ENCODE data around the gene ZBTB12. TPM values are rescaled to one million over a fixed set of nuclear protein-coding genes. Genes with fewer than 3 reads are reported as not detected.

Gene ZBTB12
- total and polyA plus RNA-seq, 2 of the 13 experiments (the other 11 are each of a cell fraction or from before 2014, with no cell fraction given) = 4.8 to 6.0 TPM

GRCh38 chr6:31862344-31863235, 39.3 kb downstream of the ZBTB12 start, which contains the start of gene NEU1 (continued):
- TF ChIP-seq ZNF318 (CRISPR knock-in tag; IDR thresholded peaks at IDR 0.05) (peak; percentile 81; the same call in 1 of the 2 replicates), DBP (CRISPR knock-in tag; IDR thresholded peaks at IDR 0.05; ENCODE audit: not compliant biosample characterization) (peak; percentile 32), HES4 (CRISPR knock-in tag; IDR thresholded peaks at IDR 0.05; ENCODE audit: borderline replicate concordance) (peak; percentile 54; the same call in 1 of the 2 replicates), ZNF841 (CRISPR knock-in tag; IDR thresholded peaks at IDR 0.05; ENCODE audit: borderline replicate concordance) (no peak), TOE1 (CRISPR knock-in tag; IDR thresholded peaks at IDR 0.05) (no peak; the same call in 1 of the 2 replicates), ZGPAT (CRISPR knock-in tag; IDR thresholded peaks at IDR 0.05) (peak; percentile 92), PHF8 (CRISPR knock-in tag; IDR thresholded peaks at IDR 0.05) (peak; percentile 86), SIX1 (CRISPR knock-in tag; IDR thresholded peaks at IDR 0.05; ENCODE audit: borderline replicate concordance) (peak; percentile 61; the same call in 1 of the 2 replicates), ZNF782 (CRISPR knock-in tag; IDR thresholded peaks at IDR 0.05; ENCODE audit: borderline replicate concordance) (0 out of 2 replicates have a peak, but pooled peaks have one; percentile 51), ZBTB7A (CRISPR knock-in tag; IDR thresholded peaks at IDR 0.05) (no peak), ZBTB26 (CRISPR knock-in tag; IDR thresholded peaks at IDR 0.05; ENCODE audit: borderline replicate concordance) (peak; percentile 81; the same call in 1 of the 2 replicates), ZNF350 (CRISPR knock-in tag; IDR thresholded peaks at IDR 0.05; ENCODE audit: borderline replicate concordance, low read depth) (peak; percentile 89), POGZ (CRISPR knock-in tag; IDR thresholded peaks at IDR 0.05) (peak; percentile 99), HNF4A (CRISPR knock-in tag; IDR thresholded peaks at IDR 0.05) (no peak), KLF12 (CRISPR knock-in tag; IDR thresholded peaks at IDR 0.05; ENCODE audit: borderline replicate concordance) (no peak)

Measured in HepG2 (cell line).